Natural killer cell (primary cell): ENCODE data around the gene LRTM1. TPM values are rescaled to one million over a fixed set of nuclear protein-coding genes. Genes with fewer than 3 reads are reported as not detected.

Source experiments
- ATAC-seq, 3 donors: fragments of 150-1000 bp in 2 of 3; fragments of 200-7000 bp in 1 of 3; cut with Tn5 transposase; 1 replicate in 1 of 3; 2 replicates in 2 of 3; pipeline ENCODE4 v1.10.0; 2021; ENCODE audit warnings: mild to moderate bottlenecking in 2 of 3, moderate library complexity in 2 of 3
- DNase-seq, 2 donors: peaks; one replicate each; pipeline versions ENCODE4 v3.0.0 to v3.0.0-alpha.2; 2013 to 2021; ENCODE audit warnings: mixed read lengths in 1 of 2
- H3K27ac ChIP-seq: one replicate; pipeline ENCODE4 v1.5.1; 2013; ENCODE audit warnings: mild to moderate bottlenecking, low read length
- H3K27me3 ChIP-seq: one replicate; pipeline ENCODE4 v1.6.1; 2013; ENCODE audit warnings: low read length; ENCODE audit not compliant: control insufficient read depth, insufficient read depth
- H3K36me3 ChIP-seq: one replicate; pipeline ENCODE4 v1.6.1; 2013; ENCODE audit warnings: low read length; ENCODE audit not compliant: control insufficient read depth, insufficient read depth
- H3K4me1 ChIP-seq: one replicate; pipeline ENCODE4 v1.6.1; 2013; ENCODE audit warnings: low read length; ENCODE audit not compliant: control insufficient read depth, insufficient read depth
- H3K4me3 ChIP-seq: one replicate; pipeline ENCODE4 v1.5.1; 2013; ENCODE audit warnings: low read length
- H3K9me3 ChIP-seq: one replicate; pipeline ENCODE4 v1.6.1; 2013; ENCODE audit warnings: low read length; ENCODE audit not compliant: control insufficient read depth, insufficient read depth
- H3K27ac Mint-ChIP-seq, 2 donors: one replicate each; pipeline ENCODE4 v1.8.0; 2022; ENCODE audit warnings: mild to moderate bottlenecking in 2 of 2, mixed read lengths in 2 of 2, moderate library complexity in 1 of 2
- H3K27me3 Mint-ChIP-seq, 2 donors: one replicate each; pipeline ENCODE4 v1.8.0; 2022; ENCODE audit warnings: low read depth in 2 of 2, mixed read lengths in 2 of 2
- H3K36me3 Mint-ChIP-seq: one replicate; pipeline ENCODE4 v1.8.0; 2022; ENCODE audit warnings: mixed read lengths
- H3K4me1 Mint-ChIP-seq, 2 donors: one replicate each; pipeline ENCODE4 v1.8.0; 2022; ENCODE audit warnings: mixed read lengths in 2 of 2
- H3K4me3 Mint-ChIP-seq: one replicate; pipeline ENCODE4 v1.8.0; 2022; ENCODE audit warnings: mild to moderate bottlenecking, moderate library complexity, mixed read lengths
- H3K9me3 Mint-ChIP-seq, 2 donors: one replicate each; pipeline ENCODE4 v1.8.0; 2022; ENCODE audit warnings: mixed read lengths in 2 of 2
- CTCF ChIP-seq: fragments of 200-600 bp; IDR thresholded peaks from one replicate; pipeline ENCODE4 v1.8.0; 2022; ENCODE audit warnings: antibody characterized with exemption
- whole genome bisulfite sequencing: methylation state at CpG from one replicate; pipeline ENCODE4 v1.1.7; 2013; ENCODE audit warnings: missing lambda C conversion rate; ENCODE audit not compliant: insufficient coverage; 5-methylcytosine and 5-hydroxymethylcytosine counted together
- intact Hi-C: fragments of 100-400 bp; cut with micrococcal nuclease; formaldehyde crosslinking; loops from one replicate; pipeline ENCODE4 v1.14.2; 2022
- total RNA-seq, 4 donors: library from RNA; stranded (reverse); fragments of 120-200 nt in 1 of 4; gene quantifications; one replicate each; pipeline versions ENCODE4 v1.2.3 to v1.2.4, GENCODE V29; 2013 to 2022

LRTM1 gene
- total RNA-seq, 3 donors from 2014 or later (not counting 1 experiment from before 2014, with no cell fraction given): not detected

GRCh38 chr3:54909191-54909590, 18.7 kb downstream of the LRTM1 start:
- no peaks in the 10 kb centered on the region for H3K27me3 ChIP-seq
- no peaks in the 10 kb centered on the region for H3K36me3 Mint-ChIP-seq
- H3K27me3 Mint-ChIP-seq: no peaks in the 10 kb centered on the region
- DNase-seq (no peak), ATAC-seq (no peak)
- no peak overlapping the region for H3K4me3 Mint-ChIP-seq
- H3K4me3 ChIP-seq: no peak overlapping the region
- no peaks in the 10 kb centered on the region for H3K4me1 Mint-ChIP-seq
- no peaks in the 10 kb centered on the region for H3K36me3 ChIP-seq
- H3K9me3 ChIP-seq: no peaks in the 10 kb centered on the region
- no peak for TF ChIP-seq CTCF
- H3K27ac Mint-ChIP-seq: no peak overlapping the region
- peaks cover 5 to 7% of the 10 kb centered on the region in 2 donors for H3K9me3 Mint-ChIP-seq
- intact Hi-C loops: no loop called here
- H3K27ac ChIP-seq: no peak overlapping the region
- H3K4me1 ChIP-seq: no peaks in the 10 kb centered on the region
- WGBS: 85% methylated on average over 2 of the region's 2 CpGs

GRCh38 chr3:54906763-54907162, 21.1 kb downstream of the LRTM1 start:
- intact Hi-C loops: no loop called here
- H3K36me3 ChIP-seq: no peaks in the 10 kb centered on the region
- H3K27ac ChIP-seq: no peak overlapping the region
- H3K27me3 Mint-ChIP-seq: no peaks in the 10 kb centered on the region
- TF ChIP-seq CTCF: no peak
- H3K4me1 Mint-ChIP-seq: no peaks in the 10 kb centered on the region
- no peak overlapping the region for H3K4me3 Mint-ChIP-seq
- ATAC-seq (no peak), DNase-seq (no peak)
- H3K27me3 ChIP-seq: no peaks in the 10 kb centered on the region
- H3K4me1 ChIP-seq: no peaks in the 10 kb centered on the region
- H3K9me3 Mint-ChIP-seq: peaks cover 0 to 4% of the 10 kb centered on the region in 2 donors
- no peaks in the 10 kb centered on the region for H3K9me3 ChIP-seq
- 41% methylated on average over 2 of the region's 2 CpGs for WGBS
- no peak overlapping the region for H3K27ac Mint-ChIP-seq
- no peaks in the 10 kb centered on the region for H3K36me3 Mint-ChIP-seq
- no peak overlapping the region for H3K4me3 ChIP-seq

DNA sequence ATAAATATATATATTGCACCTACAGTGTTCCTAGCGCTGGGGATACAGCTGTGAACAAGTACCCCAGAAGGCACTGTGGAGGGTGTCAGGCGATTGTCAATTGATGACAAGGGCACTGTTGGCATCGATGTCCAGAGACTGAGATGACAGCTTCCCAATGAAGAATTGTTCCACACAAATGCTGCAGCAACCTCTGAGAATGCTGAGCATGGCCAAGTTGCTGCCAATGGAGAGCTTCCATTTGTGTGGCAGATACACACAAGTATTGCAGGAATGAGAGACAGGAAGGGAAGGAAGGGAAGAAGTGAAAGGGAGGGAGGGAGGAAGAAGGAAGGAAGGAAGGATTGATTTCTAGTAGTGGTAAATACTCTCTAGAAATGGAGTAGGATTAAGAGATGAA, 21.9 kb downstream of the LRTM1 start:
- H3K9me3 ChIP-seq: no peaks in the 10 kb centered on the region
- WGBS: 75% methylated on average over 3 of the region's 3 CpGs
- H3K27ac Mint-ChIP-seq: no peak overlapping the region
- H3K36me3 Mint-ChIP-seq: no peaks in the 10 kb centered on the region
- intact Hi-C loops: no loop called here
- DNase-seq (no peak), ATAC-seq (no peak)
- no peaks in the 10 kb centered on the region for H3K4me1 Mint-ChIP-seq
- TF ChIP-seq CTCF: no peak
- no peaks in the 10 kb centered on the region for H3K27me3 Mint-ChIP-seq
- no peak overlapping the region for H3K4me3 ChIP-seq
- no peaks in the 10 kb centered on the region for H3K4me1 ChIP-seq
- H3K27ac ChIP-seq: no peak overlapping the region
- H3K36me3 ChIP-seq: no peaks in the 10 kb centered on the region
- H3K27me3 ChIP-seq: no peaks in the 10 kb centered on the region
- H3K9me3 Mint-ChIP-seq: peaks cover 0 to 4% of the 10 kb centered on the region in 2 donors
- no peak overlapping the region for H3K4me3 Mint-ChIP-seq

DNA sequence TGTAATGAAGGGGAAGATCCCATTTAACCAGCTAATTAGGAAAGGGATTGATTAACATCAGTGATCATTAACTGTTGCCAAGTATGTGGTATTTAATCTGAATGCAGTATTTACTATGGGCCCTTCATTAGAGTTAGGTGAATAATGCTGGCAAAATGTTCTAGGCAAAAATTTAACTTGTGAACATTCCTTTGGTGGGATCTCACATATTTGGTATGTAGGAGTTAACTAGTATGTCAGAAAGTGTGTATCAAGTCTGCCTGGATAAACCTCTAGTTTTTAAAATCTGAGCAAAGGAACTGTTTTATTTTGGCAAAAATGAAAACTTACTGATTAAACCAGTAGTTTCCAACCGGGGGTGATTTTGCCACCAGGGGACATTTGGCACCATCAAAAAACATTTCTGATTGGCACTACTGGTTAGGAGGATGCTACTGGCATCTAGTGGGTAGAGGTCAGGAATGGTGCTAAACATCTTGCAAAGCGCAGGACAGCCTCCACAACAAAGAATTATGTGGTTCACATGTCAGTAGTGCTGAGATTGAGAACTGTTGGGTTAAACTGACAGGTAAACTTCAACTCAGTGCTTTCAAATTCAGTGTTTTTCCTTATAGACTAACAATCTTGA, 22.5 kb downstream of the LRTM1 start:
- peaks cover 0 to 4% of the 10 kb centered on the region in 2 donors for H3K9me3 Mint-ChIP-seq
- no peaks in the 10 kb centered on the region for H3K27me3 Mint-ChIP-seq
- H3K4me3 Mint-ChIP-seq: no peak overlapping the region
- ATAC-seq (no peak), DNase-seq (no peak)
- H3K27ac Mint-ChIP-seq: no peak overlapping the region
- Histone ChIP-seq H3K36me3 (no peaks in the 10 kb centered on the region), H3K4me1 (no peaks in the 10 kb centered on the region), H3K27me3 (no peaks in the 10 kb centered on the region), H3K9me3 (no peaks in the 10 kb centered on the region), H3K27ac (no peak overlapping the region), H3K4me3 (no peak overlapping the region)
- H3K4me1 Mint-ChIP-seq: no peaks in the 10 kb centered on the region
- intact Hi-C loops: no loop called here
- no peak for TF ChIP-seq CTCF
- no peaks in the 10 kb centered on the region for H3K36me3 Mint-ChIP-seq
- 65% methylated on average over 2 of the region's 2 CpGs for WGBS
